ENCODE measurements around the gene XPNPEP1. TPM values are rescaled to one million over a fixed set of nuclear protein-coding genes. Genes with fewer than 3 reads are reported as not detected.

The XPNPEP1 gene
- total RNA-seq, 2 experiments from 2014 or later = 102 to 106 TPM

DNA sequence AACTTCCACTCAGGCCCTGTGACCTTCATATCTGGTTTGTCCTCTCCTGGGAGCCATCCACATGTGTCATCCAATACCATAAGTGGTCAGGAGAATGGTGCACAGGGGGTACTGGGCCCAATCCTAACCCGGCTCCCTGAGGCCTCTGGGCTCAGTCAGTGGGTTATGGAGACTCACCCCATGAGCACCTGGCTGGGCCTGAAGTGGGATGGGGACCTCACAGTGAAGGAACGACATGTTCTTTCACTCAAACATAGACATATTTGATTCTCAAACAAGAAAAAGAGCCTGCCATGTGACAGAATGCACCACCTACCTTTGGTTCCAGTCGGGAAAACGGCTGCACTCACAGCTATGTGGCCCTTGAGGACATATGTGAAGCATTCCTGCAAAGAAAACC lies 51.8 kb downstream of the XPNPEP1 start:
- peaks cover 78% of the 10 kb centered on the region for H3K36me3 Mint-ChIP-seq (ENCODE audit: low read depth)
- H3K27ac Mint-ChIP-seq = no peak overlapping the region
- CTCF ChIA-PET = interaction anchor here (2.3 kb wide), 1 partner anchor 13 kb away, joined by 5 read pairs; no protein-coding TSS in a partner anchor
- H3K4me3 Mint-ChIP-seq = no peak overlapping the region
- POLR2A ChIA-PET = no interaction called here
- H3K27me3 Mint-ChIP-seq (ENCODE audit: low read depth) = no peaks in the 10 kb centered on the region
- no peak for DNase-seq
- no peak for ATAC-seq
- H3K4me1 Mint-ChIP-seq (ENCODE audit: low read depth) = no peaks in the 10 kb centered on the region
- no peaks in the 10 kb centered on the region for H3K9me3 Mint-ChIP-seq (ENCODE audit: insufficient read depth)

GRCh38 chr10:109866995-109867635 lies 56.2 kb downstream of the XPNPEP1 start:
- no peak overlapping the region for H3K4me3 Mint-ChIP-seq
- H3K9me3 Mint-ChIP-seq (ENCODE audit: insufficient read depth) = no peaks in the 10 kb centered on the region
- no peaks in the 10 kb centered on the region for H3K27me3 Mint-ChIP-seq (ENCODE audit: low read depth)
- ChIA-PET CTCF (interaction anchor here (0.7 to 1.7 kb wide), 2 partner anchors 8 to 17 kb away, joined by 3 to 5 read pairs; no protein-coding TSS in a partner anchor), POLR2A (no interaction called here)
- ATAC-seq = no peak
- H3K36me3 Mint-ChIP-seq (ENCODE audit: low read depth) = peaks cover 88% of the 10 kb centered on the region
- no peak for DNase-seq
- H3K4me1 Mint-ChIP-seq (ENCODE audit: low read depth) = no peaks in the 10 kb centered on the region
- H3K27ac Mint-ChIP-seq = no peak overlapping the region

DNA sequence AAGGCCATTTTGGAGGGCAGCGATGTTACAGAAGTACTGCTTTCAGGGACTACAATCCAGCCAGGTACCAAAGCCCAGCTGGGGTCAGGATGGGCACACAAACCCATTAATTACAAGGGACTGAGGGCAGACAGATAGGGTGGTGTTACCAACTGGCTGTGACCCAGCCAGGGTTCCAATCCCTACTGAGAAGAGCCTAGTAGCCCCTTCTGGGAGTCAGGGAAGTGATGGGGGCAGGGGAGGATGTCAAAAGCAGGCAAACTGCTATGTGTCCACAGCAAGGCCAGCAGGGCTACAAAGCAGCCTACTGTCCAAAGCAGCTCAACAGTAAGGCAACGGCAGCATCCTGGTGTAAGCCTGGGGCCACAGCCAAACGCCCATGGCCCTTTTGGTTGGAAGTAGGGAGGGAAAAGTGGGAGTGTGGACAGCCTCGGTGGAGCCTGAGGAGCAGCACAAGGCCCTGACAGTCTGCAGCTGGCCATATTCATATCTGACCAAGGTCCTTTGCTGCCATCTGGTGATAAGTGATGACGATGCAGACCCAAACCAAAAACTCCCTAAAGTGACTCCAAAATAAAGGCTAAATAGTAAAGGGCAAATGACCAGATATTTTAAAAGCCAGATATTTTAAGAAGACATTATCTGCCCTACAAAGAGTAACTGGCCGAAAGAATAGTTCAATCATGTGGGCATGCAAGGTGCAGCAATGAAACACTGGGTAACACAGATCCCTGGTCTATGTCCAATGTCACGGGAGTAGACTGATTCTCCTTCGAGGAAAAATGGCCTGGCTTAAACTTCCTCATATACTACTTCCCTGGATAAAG lies 56.9 kb downstream of the XPNPEP1 start:
- Mint-ChIP-seq H3K36me3 (ENCODE audit: low read depth) (peaks cover 81% of the 10 kb centered on the region), H3K4me1 (ENCODE audit: low read depth) (no peaks in the 10 kb centered on the region), H3K27ac (no peak overlapping the region), H3K9me3 (ENCODE audit: insufficient read depth) (no peaks in the 10 kb centered on the region), H3K27me3 (ENCODE audit: low read depth) (no peaks in the 10 kb centered on the region), H3K4me3 (no peak overlapping the region)
- no peak for DNase-seq
- ATAC-seq = no peak
- POLR2A ChIA-PET = no interaction called here
- CTCF ChIA-PET = interaction anchor here (1.7 kb wide), 1 partner anchor 18 kb away, joined by 5 read pairs; no protein-coding TSS in a partner anchor

GRCh38 chr10:109863775-109864174 lies 59.5 kb downstream of the XPNPEP1 start:
- ChIA-PET POLR2A (no interaction called here), CTCF (interaction anchor here (1.7 kb wide), 1 partner anchor 11 kb away, joined by 5 read pairs; no protein-coding TSS in a partner anchor)
- Mint-ChIP-seq H3K36me3 (ENCODE audit: low read depth) (peaks cover 61% of the 10 kb centered on the region), H3K4me1 (ENCODE audit: low read depth) (no peaks in the 10 kb centered on the region), H3K4me3 (no peak overlapping the region), H3K27me3 (ENCODE audit: low read depth) (no peaks in the 10 kb centered on the region), H3K9me3 (ENCODE audit: insufficient read depth) (no peaks in the 10 kb centered on the region), H3K27ac (no peak overlapping the region)
- DNase-seq (no peak), ATAC-seq (no peak)

DNA sequence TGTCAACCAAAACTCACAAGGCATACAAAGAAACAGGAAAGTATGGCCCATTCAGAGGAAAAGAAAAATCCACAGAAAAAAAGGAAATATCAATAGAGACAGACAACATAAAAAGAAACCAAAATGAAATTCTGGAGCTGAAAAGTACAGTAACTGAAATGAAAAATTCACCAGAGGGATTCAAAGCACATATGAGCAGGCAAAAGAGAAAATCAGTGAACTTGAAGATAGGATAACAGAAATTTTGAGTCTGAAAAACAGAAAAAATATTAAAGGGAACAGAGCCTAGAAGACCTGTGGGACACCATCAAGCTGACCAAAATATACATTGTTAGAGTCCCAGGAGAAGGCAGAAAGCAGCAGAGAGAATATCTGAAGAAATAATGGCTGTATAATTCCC lies 60.6 kb downstream of the XPNPEP1 start:
- Mint-ChIP-seq H3K4me3 (no peak overlapping the region), H3K9me3 (ENCODE audit: insufficient read depth) (no peaks in the 10 kb centered on the region), H3K27ac (no peak overlapping the region), H3K27me3 (ENCODE audit: low read depth) (no peaks in the 10 kb centered on the region), H3K36me3 (ENCODE audit: low read depth) (peaks cover 50% of the 10 kb centered on the region), H3K4me1 (ENCODE audit: low read depth) (no peaks in the 10 kb centered on the region)
- DNase-seq (no peak), ATAC-seq (no peak)
- ChIA-PET CTCF (no interaction called here), POLR2A (no interaction called here)

GRCh38 chr10:109862041-109862440 lies 61.3 kb downstream of the XPNPEP1 start:
- Mint-ChIP-seq H3K36me3 (ENCODE audit: low read depth) (peaks cover 44% of the 10 kb centered on the region), H3K27ac (no peak overlapping the region), H3K9me3 (ENCODE audit: insufficient read depth) (no peaks in the 10 kb centered on the region), H3K4me3 (no peak overlapping the region), H3K4me1 (ENCODE audit: low read depth) (no peaks in the 10 kb centered on the region), H3K27me3 (ENCODE audit: low read depth) (no peaks in the 10 kb centered on the region)
- ATAC-seq (no peak), DNase-seq (no peak)
- ChIA-PET CTCF (no interaction called here), POLR2A (no interaction called here)

GRCh38 chr10:109861081-109861480 lies 62.2 kb downstream of the XPNPEP1 start:
- POLR2A ChIA-PET = no interaction called here
- Mint-ChIP-seq H3K4me1 (ENCODE audit: low read depth) (no peaks in the 10 kb centered on the region), H3K27me3 (ENCODE audit: low read depth) (no peaks in the 10 kb centered on the region), H3K27ac (no peak overlapping the region), H3K4me3 (no peak overlapping the region), H3K9me3 (ENCODE audit: insufficient read depth) (no peaks in the 10 kb centered on the region), H3K36me3 (ENCODE audit: low read depth) (peaks cover 37% of the 10 kb centered on the region)
- DNase-seq (no peak), ATAC-seq (no peak)
- CTCF ChIA-PET = no interaction called here

GRCh38 chr10:109859221-109859620 lies 64.1 kb downstream of the XPNPEP1 start:
- Mint-ChIP-seq H3K27me3 (ENCODE audit: low read depth) (no peaks in the 10 kb centered on the region), H3K9me3 (ENCODE audit: insufficient read depth) (no peaks in the 10 kb centered on the region), H3K4me3 (no peak overlapping the region), H3K27ac (no peak overlapping the region), H3K36me3 (ENCODE audit: low read depth) (peaks cover 18% of the 10 kb centered on the region), H3K4me1 (ENCODE audit: low read depth) (no peaks in the 10 kb centered on the region)
- ChIA-PET POLR2A (no interaction called here), CTCF (interaction anchor here (0.6 kb wide), 1 partner anchor 741 kb away, joined by 4 read pairs; no protein-coding TSS in a partner anchor)
- ATAC-seq (no peak), DNase-seq (no peak)

DNA sequence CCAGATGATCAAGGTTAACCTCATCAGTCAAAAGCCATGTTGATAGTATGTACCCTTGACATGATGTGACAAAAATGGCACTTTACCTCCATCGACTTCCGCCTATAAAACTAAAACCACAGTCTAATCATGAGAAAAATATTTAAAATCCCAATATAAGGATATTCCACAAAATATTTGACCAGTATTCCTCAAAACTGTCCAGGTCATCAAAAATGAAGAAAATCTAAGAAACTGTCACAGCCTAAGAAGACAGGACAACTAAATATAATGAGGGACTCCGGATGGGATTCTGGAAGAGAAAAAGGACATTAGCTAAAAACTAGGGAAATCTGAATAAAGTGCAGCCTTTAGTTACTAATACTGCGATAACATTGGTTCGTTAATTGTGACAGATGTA lies 67.6 kb downstream of the XPNPEP1 start:
- Mint-ChIP-seq H3K4me1 (ENCODE audit: low read depth) (peaks cover 17% of the 10 kb centered on the region), H3K27me3 (ENCODE audit: low read depth) (no peaks in the 10 kb centered on the region), H3K4me3 (no peak overlapping the region), H3K27ac (no peak overlapping the region), H3K36me3 (ENCODE audit: low read depth) (peaks cover 3% of the 10 kb centered on the region), H3K9me3 (ENCODE audit: insufficient read depth) (no peaks in the 10 kb centered on the region)
- POLR2A ChIA-PET = no interaction called here
- DNase-seq (no peak), ATAC-seq (no peak)
- CTCF ChIA-PET = interaction anchor here (1.3 kb wide), 1 partner anchor 82 kb away, joined by 3 read pairs; no protein-coding TSS in a partner anchor

DNA sequence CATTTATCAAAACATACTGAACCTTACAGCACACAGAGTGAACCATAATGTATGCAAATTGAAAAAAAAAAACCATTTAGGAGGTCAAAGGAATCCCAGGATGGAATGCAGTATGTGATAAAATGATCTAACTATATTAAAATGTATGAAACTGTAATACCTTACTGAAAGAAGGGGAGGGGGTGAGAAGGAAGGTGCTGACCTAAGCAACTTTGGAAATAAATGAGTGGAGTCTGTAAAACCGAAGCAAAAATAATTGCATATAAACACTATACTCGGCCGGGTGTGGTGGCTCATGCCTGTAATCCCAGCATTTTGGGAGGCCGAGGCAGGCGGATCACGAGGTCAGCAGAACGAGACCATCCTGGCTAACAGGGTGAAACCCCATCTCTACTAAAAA lies 69.4 kb downstream of the XPNPEP1 start:
- Mint-ChIP-seq H3K9me3 (ENCODE audit: insufficient read depth) (no peaks in the 10 kb centered on the region), H3K27ac (no peak overlapping the region), H3K27me3 (ENCODE audit: low read depth) (no peaks in the 10 kb centered on the region), H3K4me1 (ENCODE audit: low read depth) (peaks cover 17% of the 10 kb centered on the region), H3K36me3 (ENCODE audit: low read depth) (no peaks in the 10 kb centered on the region), H3K4me3 (no peak overlapping the region)
- POLR2A ChIA-PET = no interaction called here
- CTCF ChIA-PET = interaction anchor here (1.8 kb wide), 1 partner anchor 16 kb away, joined by 7 read pairs; no protein-coding TSS in a partner anchor
- ATAC-seq (no peak), DNase-seq (no peak)

DNA sequence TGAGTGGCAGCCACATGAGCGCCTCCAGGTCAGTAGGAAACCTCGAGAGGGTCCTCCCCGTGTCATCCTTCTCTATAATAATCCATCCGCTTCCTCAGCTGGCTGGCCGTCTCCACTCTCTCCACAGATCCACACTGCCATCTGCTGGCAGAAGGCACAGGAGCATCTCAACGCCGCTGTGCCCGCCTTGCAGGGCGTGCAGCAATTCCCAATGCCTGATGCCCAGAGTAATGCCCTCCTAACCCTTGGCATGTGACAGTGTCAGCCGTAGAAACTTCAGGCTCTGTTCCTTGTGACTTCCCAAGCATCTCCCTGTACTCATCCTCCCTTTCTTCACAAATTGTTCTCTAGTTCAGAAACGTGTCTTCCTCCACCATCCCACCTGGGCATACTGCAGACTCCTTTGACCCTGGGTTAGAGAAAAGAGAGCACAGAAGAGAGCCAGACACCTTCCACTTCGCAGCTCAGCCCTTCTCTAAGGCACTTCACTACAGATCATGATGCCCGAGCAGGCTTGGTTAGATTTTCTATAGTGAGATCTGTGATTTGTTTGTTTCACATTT lies 70.8 kb downstream of the XPNPEP1 start:
- peaks cover 17% of the 10 kb centered on the region for H3K4me1 Mint-ChIP-seq (ENCODE audit: low read depth)

More for the DNA sequence above, 70.8 kb downstream of the XPNPEP1 start:
- Mint-ChIP-seq H3K27ac (peak overlapping the region; percentile 15), H3K36me3 (ENCODE audit: low read depth) (no peaks in the 10 kb centered on the region), H3K9me3 (ENCODE audit: insufficient read depth) (no peaks in the 10 kb centered on the region), H3K27me3 (ENCODE audit: low read depth) (peaks cover 2% of the 10 kb centered on the region), H3K4me3 (no peak overlapping the region)
- DNase-seq (peak; percentile 82), ATAC-seq (peak; percentile 82)
- ChIA-PET POLR2A (no interaction called here), CTCF (interaction anchor here (0.9 to 1.8 kb wide), 4 partner anchors 12 to 235 kb away, joined by 3 to 7 read pairs (median 4); no protein-coding TSS in a partner anchor)
